Activated naive CD4-positive, alpha-beta T cell treated with anti-CD3 and anti-CD28 coated beads for 36 hours (primary cell): ENCODE measurements around the gene GSTM2. TPM values are rescaled to one million over a fixed set of nuclear protein-coding genes. Genes with fewer than 3 reads are reported as not detected.

Experiments
- CTCF ChIA-PET: fragments of 350-600 bp; sonication (Branson Sonifier 250); formaldehyde crosslinking; loops from one replicate; lab custom pipeline; 2021; ENCODE audit warnings: antibody characterized with exemption; lab: Charles Lee
- DNase-seq: peaks from one replicate; pipeline ENCODE4 v3.0.0-alpha.2; 2020
- H3K27ac Mint-ChIP-seq: one replicate; pipeline ENCODE4 v1.8.0; 2021; ENCODE audit warnings: mild to moderate bottlenecking, mixed read lengths
- H3K27me3 Mint-ChIP-seq: one replicate; pipeline ENCODE4 v1.8.0; 2021; ENCODE audit warnings: low read depth, mixed read lengths
- H3K36me3 Mint-ChIP-seq: one replicate; pipeline ENCODE4 v1.8.0; 2021; ENCODE audit warnings: low read depth, mixed read lengths
- H3K4me1 Mint-ChIP-seq: one replicate; pipeline ENCODE4 v1.8.0; 2021; ENCODE audit warnings: low read depth, mixed read lengths
- H3K4me3 Mint-ChIP-seq: one replicate; pipeline ENCODE4 v1.8.0; 2021; ENCODE audit warnings: mild to moderate bottlenecking, moderate library complexity, mixed read lengths
- H3K9me3 Mint-ChIP-seq: one replicate; pipeline ENCODE4 v1.8.0; 2021; ENCODE audit warnings: mixed read lengths
- intact Hi-C: fragments of 100-400 bp; cut with micrococcal nuclease; formaldehyde crosslinking; loops from one replicate; pipeline ENCODE4 v1.15.1; 2023
- total RNA-seq, 2 experiments: library from RNA; stranded (reverse); gene quantifications; one replicate each; pipeline ENCODE4 v1.2.3, GENCODE V29; 2021

Gene GSTM2
- total RNA-seq = 10 to 100 TPM; 14.2 to 14.3 TPM

DNA sequence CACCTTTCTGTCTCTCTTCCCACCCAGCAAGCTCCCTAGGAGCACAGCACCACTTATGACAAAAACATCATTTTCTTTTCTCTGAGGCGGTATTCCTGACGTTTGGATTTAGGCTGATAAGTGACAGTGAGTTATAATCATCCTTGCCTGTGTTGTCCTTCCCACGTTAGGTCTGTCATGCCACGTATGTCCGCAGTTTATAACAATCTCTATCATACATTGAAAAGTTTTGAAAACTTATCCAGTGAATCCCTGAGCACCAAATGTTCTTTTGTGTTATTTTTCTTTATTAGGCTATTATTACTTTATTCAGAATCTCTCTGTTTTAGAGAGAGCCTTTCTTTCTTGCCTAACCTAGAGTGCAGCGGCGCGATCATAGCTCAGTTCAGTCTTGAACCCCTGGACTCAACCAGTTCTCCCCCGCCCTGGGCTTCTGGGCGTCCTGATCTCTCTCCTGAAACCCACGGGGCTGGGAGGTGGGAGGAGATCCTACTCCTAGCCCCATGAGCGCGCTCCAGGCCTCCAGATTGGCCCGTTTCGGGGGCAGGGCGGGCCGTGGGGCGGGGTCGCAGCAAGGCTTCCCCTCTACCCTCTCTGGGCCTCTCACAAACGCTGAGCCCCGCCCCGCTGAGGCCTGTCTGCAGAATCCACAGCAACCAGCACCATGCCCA, at the start of gene GSTM2:
TSS of gene GSTM2 (plus strand) at position 606 of the 671 bp plus-strand sequence. CDS start at position 665, 59 bp downstream.
- CTCF ChIA-PET = interaction anchor here (1.0 to 1.3 kb wide), 2 partner anchors 12 to 27 kb away, joined by 3 read pairs; partner anchors contain the start of gene GSTM4
- Mint-ChIP-seq H3K27me3 (no peaks in the 10 kb centered on the region), H3K9me3 (no peaks in the 10 kb centered on the region), H3K27ac (no peak within 1 kb of the TSS), H3K4me1 (peaks cover 17% of the 10 kb centered on the region), H3K4me3 (peak within 1 kb of the TSS; percentile 68), H3K36me3 (no peaks in the 10 kb centered on the region)
- intact Hi-C loops = no loop called here
- DNase-seq = peak; percentile 92

DNA sequence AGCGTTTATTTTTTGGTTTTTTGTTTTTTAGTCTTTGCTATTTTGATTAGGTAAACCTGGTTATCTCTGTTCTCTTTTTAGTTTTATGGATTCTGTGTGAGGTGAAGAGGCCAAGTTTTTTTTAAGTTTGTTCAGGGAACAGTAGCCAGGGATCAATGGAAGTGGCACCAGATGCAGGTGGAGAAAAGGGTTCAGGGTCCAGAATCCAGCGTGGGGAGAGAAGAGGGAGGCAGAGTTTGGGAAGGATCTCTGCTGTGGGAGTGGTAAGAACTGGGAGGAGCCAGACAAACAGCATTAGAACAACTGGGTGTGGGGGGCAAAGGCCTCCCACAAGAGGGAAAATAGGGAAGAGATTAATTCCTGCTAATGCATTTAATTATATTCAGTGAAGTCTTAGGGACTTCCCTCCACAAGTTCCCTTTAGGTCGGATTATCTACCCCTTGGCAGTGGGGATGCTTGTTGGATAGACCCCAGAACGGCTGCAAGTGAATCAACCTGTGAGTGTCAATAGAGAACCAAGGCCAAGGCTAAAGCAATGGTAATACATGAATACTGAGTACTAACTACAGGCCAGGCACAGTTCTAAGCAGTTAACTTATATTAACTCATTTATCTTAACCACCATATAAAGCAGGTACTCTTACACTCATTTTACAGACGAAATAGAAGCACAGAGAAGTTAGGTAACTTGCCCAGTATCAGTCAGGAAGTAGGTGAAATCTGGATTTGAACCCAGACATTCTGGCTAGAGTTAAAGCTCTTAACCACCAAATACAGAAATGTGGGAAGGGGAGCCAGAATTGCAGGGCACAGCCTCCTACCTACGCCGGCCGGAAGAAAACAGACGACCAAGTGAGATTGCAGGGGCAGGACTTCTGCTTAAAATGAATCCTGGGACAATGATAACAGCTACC, 48.9 kb upstream of the GSTM2 start:
- peaks cover 56% of the 10 kb centered on the region for H3K4me1 Mint-ChIP-seq
- H3K36me3 Mint-ChIP-seq = peaks cover 1% of the 10 kb centered on the region
- peak overlapping the region; percentile 91 for H3K27ac Mint-ChIP-seq
- no peaks in the 10 kb centered on the region for H3K9me3 Mint-ChIP-seq
- peak overlapping the region; percentile 93 for H3K4me3 Mint-ChIP-seq
- CTCF ChIA-PET = interaction anchor here (1.0 to 2.5 kb wide), 4 partner anchors 11 to 86 kb away, joined by 3 to 15 read pairs (median 10); no protein-coding TSS in a partner anchor
- DNase-seq = no peak
- intact Hi-C loops = loop anchor here (1.0 to 5.0 kb wide), 4 partner anchors 24 to 718 kb away; partner anchors contain the start of genes GNAI3 and RBM15
- no peaks in the 10 kb centered on the region for H3K27me3 Mint-ChIP-seq

DNA sequence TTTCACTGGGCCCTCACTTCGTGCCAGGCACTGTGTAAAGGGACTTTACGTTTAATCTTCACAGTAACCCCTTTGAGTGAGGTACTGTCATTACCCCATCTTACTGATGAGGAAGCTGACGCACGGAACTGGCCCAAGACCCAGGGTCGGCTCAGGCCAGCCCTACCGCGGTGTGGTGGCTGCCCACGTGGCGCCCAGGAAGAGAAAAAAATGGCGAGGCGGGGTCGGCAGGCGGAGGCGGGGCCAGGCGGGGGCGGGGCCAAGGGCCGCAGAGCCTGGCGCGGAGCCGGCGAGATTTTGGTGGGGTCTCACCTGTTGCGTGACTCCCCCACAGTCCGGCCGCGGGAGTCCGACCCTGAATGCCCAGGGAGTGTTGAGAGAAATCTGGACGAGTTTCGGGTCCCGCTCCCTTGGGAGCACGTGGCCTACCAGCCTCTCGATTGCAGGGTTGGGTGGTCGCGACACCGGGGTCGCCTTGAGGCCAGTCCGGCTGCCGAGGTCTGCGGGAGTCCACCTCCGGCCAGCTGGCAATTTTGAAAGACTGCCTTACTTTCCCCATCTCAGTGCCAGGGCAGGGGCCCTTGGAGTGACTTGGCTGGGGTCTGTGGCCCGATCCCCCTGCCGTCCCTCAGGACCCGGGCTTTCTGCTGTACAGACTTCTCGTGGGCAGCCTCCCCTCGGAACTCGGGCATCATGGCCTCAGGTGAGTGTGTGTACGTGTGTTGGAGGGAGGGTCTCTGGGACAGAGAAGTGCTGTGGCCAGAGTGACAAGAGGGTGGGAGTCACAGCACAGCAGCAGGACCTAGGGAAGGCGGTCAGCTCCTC, 48.1 kb upstream of the GSTM2 start, which contains the start of the genes AMPD2 and GNAT2:
TSS of gene AMPD2 (plus strand) at position 262 of the 825 bp plus-strand sequence. CDS start 1,339 bp downstream, outside the sequence.
TSS of gene GNAT2 (minus strand) at position 41 of the 825 bp plus-strand sequence. CDS start 6,746 bp downstream, outside the sequence.
- intact Hi-C loops = loop anchor here (1.0 to 5.0 kb wide), 6 partner anchors 24 to 718 kb away; partner anchors contain the start of genes ATXN7L2, GNAI3, RBM15 and SARS1
- Mint-ChIP-seq H3K27ac (peak within 1 kb of the TSS; percentile 91), H3K36me3 (peaks cover 1% of the 10 kb centered on the region), H3K9me3 (no peaks in the 10 kb centered on the region), H3K27me3 (no peaks in the 10 kb centered on the region), H3K4me3 (peak within 1 kb of the TSS; percentile 93), H3K4me1 (peaks cover 60% of the 10 kb centered on the region)
- CTCF ChIA-PET = interaction anchor here (0.6 to 2.5 kb wide), 7 partner anchors 10 to 88 kb away, joined by 3 to 15 read pairs (median 6); no protein-coding TSS in a partner anchor
- DNase-seq = peak; percentile 79

DNA sequence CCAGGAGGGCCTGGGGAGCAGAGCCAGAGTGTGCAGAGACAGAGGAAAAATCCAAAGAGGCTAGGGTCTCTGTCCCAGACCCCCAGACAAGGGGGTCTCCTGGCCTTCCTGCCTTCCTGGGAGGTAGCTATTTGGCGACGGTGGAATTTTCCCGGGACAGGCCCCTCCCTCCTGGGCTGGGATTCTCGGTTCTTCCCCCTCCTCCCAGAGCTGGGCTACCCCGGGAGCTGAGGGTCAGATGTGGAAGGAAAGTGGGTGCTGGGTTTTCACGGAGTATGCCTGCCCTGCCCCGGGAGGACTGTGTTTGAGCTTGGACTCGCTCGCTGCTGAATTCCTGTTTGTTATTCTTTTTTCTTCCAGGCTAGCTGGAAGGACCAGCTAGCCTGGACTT, 47.5 kb upstream of the GSTM2 start:
- DNase-seq = no peak
- Mint-ChIP-seq H3K36me3 (peaks cover 3% of the 10 kb centered on the region), H3K27ac (peak overlapping the region; percentile 91), H3K4me1 (peaks cover 60% of the 10 kb centered on the region), H3K27me3 (no peaks in the 10 kb centered on the region), H3K4me3 (peak overlapping the region; percentile 93), H3K9me3 (no peaks in the 10 kb centered on the region)
- CTCF ChIA-PET = interaction anchor here (0.9 to 2.5 kb wide), 6 partner anchors 10 to 88 kb away, joined by 3 to 15 read pairs (median 6); no protein-coding TSS in a partner anchor
- intact Hi-C loops = loop anchor here (1.0 to 5.0 kb wide), 2 partner anchors 137 to 408 kb away; partner anchors contain the start of genes ATXN7L2 and SARS1

DNA sequence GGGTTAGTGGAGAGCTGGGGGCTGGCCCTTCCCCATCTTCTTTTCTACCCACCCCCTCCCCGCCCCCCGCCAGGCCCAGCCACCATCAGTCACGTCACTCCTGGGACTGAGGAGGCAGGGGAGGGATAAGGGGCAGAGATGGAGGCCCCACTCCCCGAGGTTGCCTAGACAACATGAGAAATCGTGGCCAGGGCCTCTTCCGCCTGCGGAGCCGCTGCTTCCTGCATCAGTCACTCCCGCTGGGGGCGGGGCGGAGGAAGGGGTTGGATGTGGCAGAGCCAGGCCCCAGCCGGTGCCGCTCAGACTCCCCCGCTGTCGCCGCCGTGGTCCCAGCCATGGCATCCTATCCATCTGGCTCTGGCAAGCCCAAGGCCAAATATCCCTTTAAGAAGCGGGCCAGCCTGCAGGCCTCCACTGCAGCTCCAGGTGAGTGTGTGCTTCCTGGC, 47.0 kb upstream of the GSTM2 start:
- H3K4me1 Mint-ChIP-seq = peaks cover 57% of the 10 kb centered on the region
- intact Hi-C loops = loop anchor here (1.0 to 5.0 kb wide), 3 partner anchors 138 to 409 kb away; partner anchors contain the start of genes ATXN7L2, PSMA5 and SARS1

DNA sequence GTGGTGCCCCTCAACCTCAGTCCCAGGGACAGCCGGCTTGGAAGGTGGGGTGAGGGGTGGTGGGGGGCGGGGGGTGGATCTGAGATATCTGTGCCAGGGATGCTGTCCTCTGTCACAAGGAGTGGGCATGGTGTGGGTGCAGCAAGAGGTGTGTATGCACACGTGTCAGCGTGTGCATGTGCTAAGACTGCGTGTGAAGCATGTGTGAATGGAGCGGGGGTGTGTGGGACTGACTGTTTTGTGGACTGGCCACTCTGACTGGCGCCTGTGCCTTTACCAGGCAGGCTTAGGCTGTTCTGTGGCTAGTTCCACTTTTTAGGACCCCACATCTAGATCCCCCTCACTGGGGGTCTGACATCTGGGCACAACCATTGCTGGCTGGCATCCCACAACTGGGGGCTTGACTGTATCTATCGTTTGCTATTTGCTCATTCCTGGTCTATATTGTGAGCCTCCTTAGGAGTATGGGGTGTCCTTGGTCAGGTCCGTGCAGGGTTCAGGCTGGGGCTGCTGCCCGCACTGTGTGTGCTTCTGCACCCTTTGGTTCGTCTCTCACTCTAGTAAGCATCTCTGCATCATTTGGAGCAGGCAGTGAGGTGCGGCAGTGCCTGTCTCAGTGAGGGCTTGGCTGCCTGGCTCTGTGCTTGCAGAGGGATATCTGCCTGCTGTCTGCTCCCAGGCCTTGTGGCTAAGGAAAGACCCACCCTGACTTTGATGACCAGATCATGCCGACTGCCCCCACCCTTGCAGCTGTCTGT, 46.3 kb upstream of the GSTM2 start:
- CTCF ChIA-PET = interaction anchor here (1.4 to 2.5 kb wide), 2 partner anchors 8 to 19 kb away, joined by 4 to 8 read pairs; no protein-coding TSS in a partner anchor
- Mint-ChIP-seq H3K4me3 (peak overlapping the region; percentile 93), H3K9me3 (no peaks in the 10 kb centered on the region), H3K36me3 (peaks cover 6% of the 10 kb centered on the region), H3K27me3 (no peaks in the 10 kb centered on the region), H3K4me1 (peaks cover 50% of the 10 kb centered on the region), H3K27ac (peak overlapping the region; percentile 76)
- peak; percentile 39 for DNase-seq
- intact Hi-C loops = loop anchor here (1.0 to 5.0 kb wide), 2 partner anchors 195 to 409 kb away; partner anchors contain the start of genes PSMA5 and SARS1

More for the DNA sequence above, 47.0 kb upstream of the GSTM2 start:
- Mint-ChIP-seq H3K4me3 (peak overlapping the region; percentile 93), H3K27me3 (no peaks in the 10 kb centered on the region), H3K36me3 (peaks cover 4% of the 10 kb centered on the region), H3K27ac (peak overlapping the region; percentile 91), H3K9me3 (no peaks in the 10 kb centered on the region)
- DNase-seq = peak; percentile 98
- CTCF ChIA-PET = interaction anchor here (0.9 to 2.5 kb wide), 5 partner anchors 9 to 89 kb away, joined by 3 to 15 read pairs (median 8); no protein-coding TSS in a partner anchor

DNA sequence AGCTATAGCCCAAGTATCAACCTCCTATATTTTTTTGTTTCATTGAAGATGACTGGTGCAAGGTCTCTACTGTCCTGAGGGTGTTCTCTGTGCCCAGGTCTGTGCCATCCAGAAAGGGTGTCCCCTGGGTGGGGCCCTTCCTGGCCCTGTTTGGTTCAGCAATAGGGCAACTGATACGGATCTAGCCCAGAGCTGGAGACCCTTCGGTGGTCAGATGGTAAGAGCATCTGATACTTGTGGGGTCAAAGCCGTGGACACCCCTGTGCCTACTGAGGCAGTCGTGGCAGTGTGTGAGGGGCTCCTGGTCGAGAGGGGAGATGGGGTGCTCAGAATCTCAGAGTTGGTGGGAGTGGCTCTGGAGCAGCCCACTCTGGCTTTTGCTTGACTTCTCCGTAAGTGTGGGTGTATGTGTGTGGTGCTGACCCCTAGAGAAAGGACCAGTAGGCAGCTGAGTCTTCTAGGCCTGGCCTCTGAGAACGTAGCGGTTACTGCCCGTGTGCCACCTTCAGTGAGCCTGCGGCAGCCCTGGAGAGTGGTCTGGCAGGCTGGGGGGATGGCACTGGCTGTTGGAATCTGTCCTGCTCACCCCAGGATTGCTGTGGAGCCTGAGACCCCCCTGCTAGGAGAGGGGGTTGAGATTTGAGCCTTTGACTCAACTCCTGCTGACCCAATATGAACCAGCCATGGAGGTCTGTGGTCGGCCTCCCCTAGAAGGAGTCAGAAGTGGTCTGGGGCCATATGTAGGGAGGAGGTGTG, 45.5 kb upstream of the GSTM2 start:
- Mint-ChIP-seq H3K4me3 (peak overlapping the region; percentile 93), H3K4me1 (peaks cover 42% of the 10 kb centered on the region), H3K36me3 (peaks cover 6% of the 10 kb centered on the region), H3K27me3 (no peaks in the 10 kb centered on the region), H3K9me3 (no peaks in the 10 kb centered on the region), H3K27ac (peak overlapping the region; percentile 76)
- intact Hi-C loops = loop anchor here (5.0 kb wide), 1 partner anchor 410 kb away; the partner anchor contains the start of gene SARS1
- CTCF ChIA-PET = interaction anchor here (1.4 kb wide), 1 partner anchor 18 kb away, joined by 4 read pairs; no protein-coding TSS in a partner anchor
- DNase-seq = no peak

DNA sequence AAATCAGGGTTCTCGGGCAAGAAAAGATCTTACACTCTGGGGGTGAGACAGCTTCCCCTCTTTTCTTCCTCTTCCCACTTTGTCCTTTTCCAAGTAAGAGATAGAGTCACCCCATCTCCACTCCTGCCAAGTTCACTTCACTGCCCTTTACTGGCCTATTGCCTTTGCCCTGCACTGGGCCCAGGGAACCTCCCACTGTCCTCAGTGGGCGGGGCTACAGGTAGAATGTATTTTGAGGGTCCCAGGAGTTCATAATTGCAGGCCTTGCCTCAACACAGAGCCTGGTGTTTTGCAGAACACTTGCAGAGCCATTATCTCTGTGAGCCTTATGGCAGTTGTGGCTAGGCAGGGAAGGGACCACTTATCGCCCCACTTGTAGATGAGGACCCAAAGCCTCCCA, 45.0 kb upstream of the GSTM2 start:
- CTCF ChIA-PET = interaction anchor here (1.4 to 3.8 kb wide), 2 partner anchors 16 to 17 kb away, joined by 4 to 27 read pairs; no protein-coding TSS in a partner anchor
- Mint-ChIP-seq H3K9me3 (no peaks in the 10 kb centered on the region), H3K36me3 (peaks cover 10% of the 10 kb centered on the region), H3K4me1 (peaks cover 38% of the 10 kb centered on the region), H3K27ac (peak overlapping the region; percentile 39), H3K27me3 (no peaks in the 10 kb centered on the region), H3K4me3 (peak overlapping the region; percentile 18)
- intact Hi-C loops = loop anchor here (5.0 kb wide), 1 partner anchor 411 kb away; the partner anchor contains the start of gene SARS1
- DNase-seq = no peak

DNA sequence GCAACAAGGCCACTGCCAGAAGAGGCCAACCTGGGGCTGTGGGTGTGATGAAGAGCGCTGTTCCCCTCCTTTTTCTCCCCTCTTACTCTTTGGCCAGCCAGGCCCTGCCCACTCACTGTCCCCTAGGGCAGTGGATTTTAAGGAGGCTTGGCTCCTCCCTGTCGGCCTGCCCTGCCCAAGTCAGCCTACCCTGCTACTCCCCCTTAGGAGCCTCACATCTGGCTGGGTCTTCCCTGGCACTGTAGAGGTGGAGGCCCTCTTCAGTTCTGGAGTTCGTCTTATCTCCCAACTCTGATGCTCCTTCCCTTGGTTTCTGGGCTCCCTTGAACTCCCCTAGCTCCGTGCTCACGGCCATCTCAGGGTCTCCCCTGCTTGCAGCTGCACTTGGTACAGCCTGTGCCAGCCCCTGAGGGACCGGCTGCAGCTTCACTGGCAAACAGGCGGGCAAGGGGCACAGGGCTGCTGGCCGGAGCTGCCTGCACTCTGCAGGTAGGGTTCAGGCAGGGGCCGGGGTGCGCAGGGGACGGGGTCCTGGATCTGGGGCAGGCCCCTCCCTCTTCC, 44.2 kb upstream of the GSTM2 start:
- CTCF ChIA-PET = interaction anchor here (1.1 to 3.8 kb wide), 2 partner anchors 15 to 78 kb away, joined by 5 to 27 read pairs; no protein-coding TSS in a partner anchor
- Mint-ChIP-seq H3K36me3 (peaks cover 11% of the 10 kb centered on the region), H3K9me3 (no peaks in the 10 kb centered on the region), H3K27ac (peak overlapping the region; percentile 20), H3K4me1 (peaks cover 35% of the 10 kb centered on the region), H3K27me3 (no peaks in the 10 kb centered on the region), H3K4me3 (peak overlapping the region; percentile 32)
- no peak for DNase-seq
- intact Hi-C loops = loop anchor here (5.0 kb wide), 1 partner anchor 411 kb away; the partner anchor contains the start of gene SARS1
